Mammary epithelial cell (primary cell): ENCODE data around the gene SFXN4.

Experiments used
- EZH2 ChIP-seq: IDR thresholded peaks from 2 replicates; pipeline ENCODE4 v1.6.1; 2012; ENCODE audit warnings: low read length, inconsistent platforms, borderline replicate concordance
- TF ChIP-seq, protein P1 (sequence below), 2 donors: IDR thresholded peaks in 1 of 2; conservative IDR thresholded peaks in 1 of 2; 2 replicates each; pipeline ENCODE4 v1.5.1; 2011 to 2012; ENCODE audit warnings: inconsistent platforms in 2 of 2, low read length in 2 of 2, mild to moderate bottlenecking in 2 of 2, control low read depth in 1 of 2, low read depth in 1 of 2; ENCODE audit not compliant: insufficient read depth in 1 of 2; ENCODE audit errors: extremely low read depth in 1 of 2

DNA sequence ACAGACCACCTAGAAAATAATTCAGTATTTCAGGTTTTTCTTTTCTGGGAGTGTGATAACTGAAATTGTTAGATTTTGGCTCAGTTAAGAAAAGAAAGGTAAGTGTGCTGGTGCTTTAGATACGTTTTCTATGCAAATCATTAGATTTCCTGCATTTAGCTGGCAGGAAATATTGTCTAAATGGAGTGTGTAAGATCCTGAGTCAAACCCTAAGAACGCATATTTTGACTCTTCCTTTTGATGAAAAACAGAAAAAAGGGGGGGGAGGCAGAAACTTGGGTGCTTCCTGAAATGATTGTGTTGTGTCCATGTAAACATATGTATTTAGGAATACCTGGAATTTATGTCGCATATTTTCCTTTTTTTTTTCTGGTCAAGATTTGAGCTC, 43.0 kb upstream of the SFXN4 start:
- TF ChIP-seq, protein P1, sequence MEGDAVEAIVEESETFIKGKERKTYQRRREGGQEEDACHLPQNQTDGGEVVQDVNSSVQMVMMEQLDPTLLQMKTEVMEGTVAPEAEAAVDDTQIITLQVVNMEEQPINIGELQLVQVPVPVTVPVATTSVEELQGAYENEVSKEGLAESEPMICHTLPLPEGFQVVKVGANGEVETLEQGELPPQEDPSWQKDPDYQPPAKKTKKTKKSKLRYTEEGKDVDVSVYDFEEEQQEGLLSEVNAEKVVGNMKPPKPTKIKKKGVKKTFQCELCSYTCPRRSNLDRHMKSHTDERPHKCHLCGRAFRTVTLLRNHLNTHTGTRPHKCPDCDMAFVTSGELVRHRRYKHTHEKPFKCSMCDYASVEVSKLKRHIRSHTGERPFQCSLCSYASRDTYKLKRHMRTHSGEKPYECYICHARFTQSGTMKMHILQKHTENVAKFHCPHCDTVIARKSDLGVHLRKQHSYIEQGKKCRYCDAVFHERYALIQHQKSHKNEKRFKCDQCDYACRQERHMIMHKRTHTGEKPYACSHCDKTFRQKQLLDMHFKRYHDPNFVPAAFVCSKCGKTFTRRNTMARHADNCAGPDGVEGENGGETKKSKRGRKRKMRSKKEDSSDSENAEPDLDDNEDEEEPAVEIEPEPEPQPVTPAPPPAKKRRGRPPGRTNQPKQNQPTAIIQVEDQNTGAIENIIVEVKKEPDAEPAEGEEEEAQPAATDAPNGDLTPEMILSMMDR (conservative IDR thresholded peaks at IDR 0.05 in 1 of 2, IDR thresholded peaks at IDR 0.05 in 1 of 2; ENCODE audit: extremely low read depth in 1 of 2, insufficient read depth in 1 of 2, low read depth in 1 of 2, low read length in 2 of 2): no peak
- TF ChIP-seq EZH2: no peak
